H1 (cell line): ENCODE measurements around the gene KCNC1. TPM values are rescaled to one million over a fixed set of nuclear protein-coding genes. Genes with fewer than 3 reads are reported as not detected.

ENCODE experiments used
- CTCF ChIA-PET: fragments of 300-600 bp; sonication (Branson Sonifier 250); formaldehyde crosslinking; loops from one replicate; lab custom pipeline; 2021; ENCODE audit not compliant: partially characterized antibody; lab: Charles Lee
- POLR2A ChIA-PET: fragments of 300-600 bp; sonication (Branson Sonifier 250); formaldehyde crosslinking; loops from one replicate; lab custom pipeline; 2021; ENCODE audit warnings: inconsistent platforms; ENCODE audit not compliant: partially characterized antibody; lab: Charles Lee
- DNase-seq, 2 experiments: peaks; one replicate each; pipeline versions ENCODE4 v3.0.0 to v3.0.0-alpha.2; 2010 to 2022; ENCODE audit warnings: low spot score in 2 of 2, low read depth in 1 of 2, mixed read lengths in 1 of 2
- FAIRE-seq: peaks from 2 replicates; lab custom pipeline; 2011; peaks lifted over from hg19 to GRCh38; lab: Jason Lieb, UNC
- H2AFZ ChIP-seq: 2 replicates; pipeline ENCODE4 v1.8.1; 2012; ENCODE audit warnings: low read length, inconsistent platforms
- H2AK5ac ChIP-seq: 2 replicates; pipeline ENCODE4 v1.6.1; 2013; ENCODE audit warnings: low read depth, low read length
- H2BK120ac ChIP-seq: replicated peaks from 2 replicates; pipeline ENCODE3; 2013; ENCODE audit warnings: low read depth, low read length, inconsistent platforms
- H2BK12ac ChIP-seq: 2 replicates; pipeline ENCODE4 v1.6.1; 2013; ENCODE audit warnings: low read depth, low read length
- H2BK15ac ChIP-seq: 2 replicates; pipeline ENCODE4 v1.6.1; 2013; ENCODE audit warnings: low read length
- H2BK20ac ChIP-seq: 2 replicates; pipeline ENCODE4 v1.6.1; 2013; ENCODE audit warnings: low read length
- H2BK5ac ChIP-seq: 2 replicates; pipeline ENCODE4 v1.6.1; 2013; ENCODE audit warnings: low read depth, low read length
- H3K14ac ChIP-seq: 2 replicates; pipeline ENCODE4 v1.6.1; 2013; ENCODE audit warnings: inconsistent platforms; ENCODE audit not compliant: insufficient read length
- H3K18ac ChIP-seq: 2 replicates; pipeline ENCODE4 v1.6.1; 2013; ENCODE audit warnings: low read length; ENCODE audit errors: extremely low read depth
- H3K23ac ChIP-seq: 2 replicates; pipeline ENCODE4 v1.6.1; 2013; ENCODE audit warnings: inconsistent platforms; ENCODE audit not compliant: insufficient read length
- H3K23me2 ChIP-seq: 2 replicates; pipeline ENCODE4 v1.6.1; 2013; ENCODE audit warnings: low read depth, low read length
- H3K27ac ChIP-seq: 2 replicates; pipeline ENCODE4 v1.6.1; 2011; ENCODE audit warnings: low read depth, low read length, inconsistent platforms
- H3K27me3 ChIP-seq, 4 experiments: replicated peaks in 1 of 4; 1 replicate in 1 of 4; 2 replicates in 3 of 4; pipeline versions ENCODE4 v1.6.1 to v1.8.1; 2011 to 2013; ENCODE audit warnings: low read length in 3 of 4, mild to moderate bottlenecking in 3 of 4, inconsistent platforms in 2 of 4, mixed read lengths in 2 of 4, moderate library complexity in 1 of 4; ENCODE audit not compliant: control insufficient read depth in 3 of 4, insufficient read depth in 3 of 4; ENCODE audit errors: extremely low read depth in 1 of 4
- H3K36me3 ChIP-seq, 4 experiments: 2 replicates each; pipeline versions ENCODE4 v1.6.1 to v1.8.1; 2011 to 2013; ENCODE audit warnings: mild to moderate bottlenecking in 4 of 4, low read length in 3 of 4, moderate library complexity in 2 of 4, control low read depth in 1 of 4, inconsistent platforms in 1 of 4; ENCODE audit not compliant: insufficient read depth in 4 of 4, control insufficient read depth in 2 of 4
- H3K4ac ChIP-seq: replicated peaks from 2 replicates; pipeline ENCODE3; 2013; ENCODE audit warnings: low read length, low read depth, mixed read lengths, inconsistent platforms; ENCODE audit not compliant: insufficient read length
- H3K4me1 ChIP-seq, 4 experiments: replicated peaks in 1 of 4; 1 replicate in 1 of 4; 2 replicates in 3 of 4; pipeline versions ENCODE4 v1.6.1 to v1.8.1; 2011 to 2013; ENCODE audit warnings: low read length in 3 of 4, inconsistent platforms in 2 of 4, mixed read lengths in 1 of 4; ENCODE audit not compliant: insufficient read depth in 4 of 4, control insufficient read depth in 3 of 4
- H3K4me2 ChIP-seq, 2 experiments: 2 replicates each; pipeline versions ENCODE4 v1.6.1 to v1.8.1; 2011 to 2013; ENCODE audit warnings: low read depth in 2 of 2, low read length in 2 of 2, control low read depth in 1 of 2, inconsistent platforms in 1 of 2, mild to moderate bottlenecking in 1 of 2; ENCODE audit not compliant: insufficient read depth in 1 of 2
- H3K4me3 ChIP-seq, 4 experiments: fragments of 200-600, 300-600 bp in 1 of 4; sonication (generic), shearing (Covaris generic), sonication (Bioruptor Twin) in 1 of 4; 2 replicates each; pipeline versions ENCODE4 v1.5.1 to v1.8.1; 2011 to 2016; ENCODE audit warnings: low read length in 4 of 4, low read depth in 3 of 4, control low read depth in 2 of 4, inconsistent platforms in 2 of 4, mild to moderate bottlenecking in 2 of 4, mixed read lengths in 1 of 4, moderate library complexity in 1 of 4; ENCODE audit not compliant: insufficient read depth in 2 of 4; ENCODE audit errors: extremely low read depth in 1 of 4
- H3K56ac ChIP-seq: replicated peaks from 2 replicates; pipeline ENCODE3; 2013; ENCODE audit warnings: low read depth, mild to moderate bottlenecking, mixed read lengths, low read length, inconsistent platforms; ENCODE audit not compliant: insufficient read length
- H3K79me1 ChIP-seq: 2 replicates; pipeline ENCODE4 v1.6.1; 2013; ENCODE audit warnings: low read depth, low read length, control low read depth
- H3K79me2 ChIP-seq, 2 experiments: 2 replicates each; pipeline versions ENCODE4 v1.6.1 to v1.8.1; 2012 to 2013; ENCODE audit warnings: low read length in 2 of 2, mild to moderate bottlenecking in 2 of 2, inconsistent platforms in 1 of 2; ENCODE audit not compliant: insufficient read depth in 2 of 2, control insufficient read depth in 1 of 2
- H3K9ac ChIP-seq, 4 experiments: replicated peaks in 1 of 4; 1 replicate in 1 of 4; 2 replicates in 3 of 4; pipeline versions ENCODE4 v1.6.1 to v1.8.1; 2011 to 2013; ENCODE audit warnings: low read depth in 3 of 4, low read length in 3 of 4, control low read depth in 2 of 4, mild to moderate bottlenecking in 2 of 4, moderate library complexity in 2 of 4, inconsistent platforms in 1 of 4; ENCODE audit errors: extremely low read depth in 1 of 4
- H3K9me3 ChIP-seq, 2 experiments: 2 replicates each; pipeline versions ENCODE4 v1.6.1 to v1.8.1; 2012 to 2013; ENCODE audit warnings: mild to moderate bottlenecking in 2 of 2, moderate library complexity in 2 of 2, control low read depth in 1 of 2, inconsistent platforms in 1 of 2, low read depth in 1 of 2, low read length in 1 of 2, mixed read lengths in 1 of 2; ENCODE audit not compliant: insufficient read depth in 2 of 2
- H4K20me1 ChIP-seq, 2 experiments: replicated peaks in 1 of 2; 2 replicates each; pipeline versions ENCODE3 to v1.8.1; 2011 to 2013; ENCODE audit warnings: inconsistent platforms in 2 of 2, low read length in 2 of 2, mild to moderate bottlenecking in 1 of 2; ENCODE audit not compliant: insufficient read depth in 2 of 2, control insufficient read depth in 1 of 2
- H4K5ac ChIP-seq: 2 replicates; pipeline ENCODE4 v1.6.1; 2013; ENCODE audit warnings: low read length, low read depth, mixed read lengths, inconsistent platforms; ENCODE audit not compliant: insufficient read length
- H4K8ac ChIP-seq: 2 replicates; pipeline ENCODE4 v1.8.0; 2013; ENCODE audit warnings: mild to moderate bottlenecking, moderate library complexity, low read length, inconsistent platforms; ENCODE audit not compliant: insufficient read depth; ENCODE audit errors: extremely low read depth
- H4K91ac ChIP-seq: replicated peaks from 2 replicates; pipeline ENCODE3; 2013; ENCODE audit warnings: low read length, mixed read lengths, inconsistent platforms; ENCODE audit not compliant: insufficient read length
- CTBP2 ChIP-seq: IDR thresholded peaks from 2 replicates; pipeline ENCODE4 v1.7.0; 2011; ENCODE audit warnings: borderline replicate concordance, mild to moderate bottlenecking, moderate library complexity, mixed read lengths, low read length; ENCODE audit not compliant: insufficient read depth, insufficient read length
- EP300 ChIP-seq, 2 experiments: IDR thresholded peaks; 1 replicate in 1 of 2; 2 replicates in 1 of 2; pipeline ENCODE4 v1.6.1; 2011 to 2012; ENCODE audit warnings: low read depth in 2 of 2, low read length in 2 of 2, mild to moderate bottlenecking in 2 of 2, borderline replicate concordance in 1 of 2, inconsistent platforms in 1 of 2, moderate library complexity in 1 of 2
- KDM4A ChIP-seq: IDR thresholded peaks from one replicate; pipeline ENCODE4 v1.7.1; 2012; ENCODE audit warnings: low read depth, mild to moderate bottlenecking, moderate library complexity, low read length, inconsistent platforms; ENCODE audit not compliant: severe bottlenecking
- PHF8 ChIP-seq: fragments of 200-600 bp; sonication (generic); conservative IDR thresholded peaks from 2 replicates; pipeline ENCODE4 v1.7.1; 2012; ENCODE audit warnings: low read depth, mild to moderate bottlenecking, inconsistent platforms, low read length, moderate library complexity
- SIN3A ChIP-seq, 2 experiments: IDR thresholded peaks in 1 of 2; conservative IDR thresholded peaks in 1 of 2; 2 replicates each; pipeline ENCODE4 v1.6.1; 2011 to 2012; ENCODE audit warnings: low read length in 2 of 2, improper control_type of control experiment in 1 of 2, low read depth in 1 of 2, mild to moderate bottlenecking in 1 of 2
- SIX5 ChIP-seq: IDR thresholded peaks from 2 replicates; pipeline ENCODE4 v1.6.1; 2011; ENCODE audit warnings: mild to moderate bottlenecking, low read depth, low read length
- SP1 ChIP-seq: IDR thresholded peaks from 2 replicates; pipeline ENCODE4 v1.6.1; 2011; ENCODE audit warnings: low read depth, low read length
- SP4 ChIP-seq: IDR thresholded peaks from 2 replicates; pipeline ENCODE4 v1.6.1; 2012; ENCODE audit warnings: low read length, inconsistent platforms
- YY1 ChIP-seq: IDR thresholded peaks from 2 replicates; pipeline ENCODE4 v1.6.1; 2011; ENCODE audit warnings: low read depth, mild to moderate bottlenecking, low read length
- WGBS, 2 experiments: shearing (Covaris generic) in 1 of 2; methylation state at CpG; one replicate each; pipeline versions ENCODE4 v1.1.6 to v1.1.7; 2013 to 2015; ENCODE audit warnings: low lambda C conversion rate in 2 of 2, mixed read lengths in 2 of 2, inconsistent platforms in 1 of 2, low coverage in 1 of 2, missing lambda C conversion rate in 1 of 2; ENCODE audit not compliant: insufficient replicate concordance in 2 of 2, insufficient coverage in 1 of 2, insufficient read length in 1 of 2; ENCODE audit errors: extremely low coverage in 1 of 2, missing lambda C conversion rate in 1 of 2; 5-methylcytosine and 5-hydroxymethylcytosine counted together
- polyA plus RNA-seq, 7 experiments: library from polyadenylated mRNA; depleted of rRNA in 3 of 7; stranded (reverse) in 5 of 7; unstranded in 2 of 7; fragments of >200 nt in 5 of 7; fragments of 200-250 nt in 2 of 7; gene quantifications; 1 replicate in 5 of 7; 2 replicates in 1 of 7; 4 replicates in 1 of 7; pipeline versions ENCODE4 v1.2.1 to v1.2.3, GENCODE V29; 2011 to 2013; ENCODE audit warnings: missing spikeins in 2 of 7, mixed read lengths in 2 of 7
- total RNA-seq: library from RNA; stranded (reverse); fragmentation: NEBNext Ultra II Directional; extraction: Animal tissue kit (Norgen Biotek cat#: 25700); gene quantifications from 2 replicates; pipeline ENCODE4 v1.2.1, GENCODE V29; 2021

The KCNC1 gene
- total and polyA plus RNA-seq, 2 of the 8 experiments (the other 6 are each of a cell fraction or from before 2014, with no cell fraction given), result 0.11 to 0.26 TPM

GRCh38 chr11:17736930-17737817, 2.6 kb downstream of the KCNC1 start:
- Histone ChIP-seq H2BK5ac (no peak overlapping the region), H3K79me2 (no peaks in the 10 kb centered on the region), H3K4me1 (peaks cover 3 to 30% (median 13%) of the 10 kb centered on the region in 4 experiments), H3K27ac (no peak overlapping the region), H3K4ac (no peak overlapping the region), H2BK120ac (no peak overlapping the region), H3K9ac (no peak overlapping the region), H4K20me1 (peaks cover 10 to 15% of the 10 kb centered on the region in 2 experiments), H3K23me2 (peaks cover 16% of the 10 kb centered on the region), H3K18ac (no peak overlapping the region; the same call in 1 of the 2 replicates), H3K27me3 (peaks cover 24 to 60% (median 56%) of the 10 kb centered on the region in 4 experiments), H3K4me2 (peak overlapping the region in 1 of 2 experiments; percentile 30; a peak in 2 of 4 replicates), H2AFZ (no peak overlapping the region), H3K79me1 (no peaks in the 10 kb centered on the region), H2BK15ac (no peak overlapping the region; the same call in 1 of the 2 replicates), H2AK5ac (no peak overlapping the region), H4K91ac (no peak overlapping the region), H3K36me3 (peaks cover 0 to 10% (median 0%) of the 10 kb centered on the region in 4 experiments; a peak in 1 of 8 replicates), H3K9me3 (peaks cover 0 to 9% of the 10 kb centered on the region in 2 experiments; a peak in 2 of 4 replicates), H3K14ac (no peak overlapping the region), H3K23ac (no peak overlapping the region), H3K56ac (no peak overlapping the region), H2BK12ac (no peak overlapping the region), H2BK20ac (0 out of 2 replicates have a peak overlapping the region, but pooled peaks have one; percentile 61), H4K8ac (no peak overlapping the region; the same call in 1 of the 2 replicates), H3K4me3 (no peak overlapping the region), H4K5ac (no peak overlapping the region)
- ChIA-PET CTCF (interaction anchor here (0.7 to 16.5 kb wide), 8 partner anchors 7 to 241 kb away, joined by 3 to 290 read pairs (median 82); partner anchors contain the start of gene MYOD1), POLR2A (interaction anchor here (0.8 kb wide), 1 partner anchor 19 kb away, joined by 3 read pairs; no protein-coding TSS in a partner anchor)
- 81% methylated on average over 15 of the region's 15 CpGs; no CpG with 5 or more reads in 1 of the 2 experiments for WGBS, 2 experiments
- TF ChIP-seq SIN3A (conservative IDR thresholded peaks at IDR 0.05 in 1 of 2, IDR thresholded peaks at IDR 0.05 in 1 of 2; ENCODE audit: low read depth in 1 of 2, low read length in 2 of 2), result no peak
- no peak for TF ChIP-seq SIX5
- no peak for TF ChIP-seq PHF8
- TF ChIP-seq YY1, result no peak
- TF ChIP-seq SP4, result no peak
- TF ChIP-seq CTBP2, result no peak
- no peak for TF ChIP-seq KDM4A
- TF ChIP-seq SP1, result no peak
- no peak for TF ChIP-seq EP300 (IDR thresholded peaks at IDR 0.05; ENCODE audit: borderline replicate concordance in 1 of 2, low read depth in 2 of 2, low read length in 2 of 2)
- no peak for FAIRE-seq
- no peak for DNase-seq
